T-helper 2 cell treated with Interferon-gamma antibody and Interleukin-4, amounts not matched to agents 5 μg/mL and 100 μg/mL, for 36 hours (primary cell): ENCODE data around the gene CLK2.
A peak's percentile ranks its signal among the peaks of the same experiment; 100 is the strongest.
"Not testable (repeated sequence)": the region's sequence is repeated elsewhere in the genome, so short reads cannot be mapped to it uniquely, and the experiment has no call there.

Source experiments
- DNase-seq: peaks from one replicate; pipeline ENCODE4 v3.0.0; 2021; ENCODE audit warnings: low spot score
- H3K27ac Mint-ChIP-seq: one replicate; pipeline ENCODE4 v1.8.0; 2021; ENCODE audit warnings: mild to moderate bottlenecking, mixed read lengths
- H3K27me3 Mint-ChIP-seq: one replicate; pipeline ENCODE4 v1.8.0; 2021; ENCODE audit warnings: low read depth, mixed read lengths
- H3K36me3 Mint-ChIP-seq: one replicate; pipeline ENCODE4 v1.8.0; 2021; ENCODE audit warnings: low read depth, mixed read lengths
- H3K4me1 Mint-ChIP-seq: one replicate; pipeline ENCODE4 v1.8.0; 2021; ENCODE audit warnings: low read depth, mixed read lengths
- H3K4me3 Mint-ChIP-seq: one replicate; pipeline ENCODE4 v1.8.0; 2022; ENCODE audit warnings: mild to moderate bottlenecking, moderate library complexity, mixed read lengths
- H3K9me3 Mint-ChIP-seq: one replicate; pipeline ENCODE4 v1.8.0; 2021; ENCODE audit warnings: mixed read lengths

The CLK2 gene

GRCh38 chr1:155305881-155306391 lies 32.6 kb upstream of the CLK2 start:
- H3K4me1 Mint-ChIP-seq, result peaks cover 11% of the 10 kb centered on the region

GRCh38 chr1:155304558-155305063 lies 31.3 kb upstream of the CLK2 start:
- H3K27me3 Mint-ChIP-seq, result no peaks in the 10 kb centered on the region
- H3K4me3 Mint-ChIP-seq, result no peak overlapping the region
- H3K4me1 Mint-ChIP-seq, result no peaks in the 10 kb centered on the region

More at GRCh38 chr1:155305881-155306391, 32.6 kb upstream of the CLK2 start:
- Mint-ChIP-seq H3K27ac (no peak overlapping the region), H3K4me3 (no peak overlapping the region), H3K9me3 (no peaks in the 10 kb centered on the region), H3K36me3 (peaks cover 18% of the 10 kb centered on the region), H3K27me3 (no peaks in the 10 kb centered on the region)
- no peak for DNase-seq

GRCh38 chr1:155301342-155301841 lies 28.1 kb upstream of the CLK2 start, which contains the start of gene PKLR:
TSS of gene PKLR (minus strand) at chr1:155301438. CDS start at chr1:155301395, 43 bp downstream.
- H3K36me3 Mint-ChIP-seq, result no peaks in the 10 kb centered on the region
- H3K4me1 Mint-ChIP-seq, result peaks cover 5% of the 10 kb centered on the region
- no peak for DNase-seq
- H3K27me3 Mint-ChIP-seq, result peaks cover 15% of the 10 kb centered on the region
- no peak within 1 kb of the TSS for H3K4me3 Mint-ChIP-seq
- H3K27ac Mint-ChIP-seq, result no peak within 1 kb of the TSS
- H3K9me3 Mint-ChIP-seq, result no peaks in the 10 kb centered on the region

More at GRCh38 chr1:155304558-155305063, 31.3 kb upstream of the CLK2 start:
- Mint-ChIP-seq H3K27ac (peak overlapping the region; percentile 22), H3K9me3 (no peaks in the 10 kb centered on the region), H3K36me3 (peaks cover 6% of the 10 kb centered on the region)
- DNase-seq, result no peak

- Mint-ChIP-seq H3K36me3 (no peaks in the 10 kb centered on the region), H3K9me3 (no peaks in the 10 kb centered on the region), H3K4me3 (no peak overlapping the region), H3K27ac (no peak overlapping the region), H3K4me1 (peaks cover 5% of the 10 kb centered on the region), H3K27me3 (peaks cover 21% of the 10 kb centered on the region)
- DNase-seq, result no peak
Measured at GRCh38 chr1:155300553-155301329, 27.4 kb upstream of the CLK2 start.

- Mint-ChIP-seq H3K4me3 (no peak overlapping the region), H3K4me1 (peaks cover 7% of the 10 kb centered on the region), H3K27me3 (peaks cover 25% of the 10 kb centered on the region), H3K9me3 (no peaks in the 10 kb centered on the region), H3K36me3 (no peaks in the 10 kb centered on the region), H3K27ac (no peak overlapping the region)
- DNase-seq, result no peak
Measured at GRCh38 chr1:155300024-155300423, 26.7 kb upstream of the CLK2 start.

- H3K27ac Mint-ChIP-seq, result no peak overlapping the region
- H3K9me3 Mint-ChIP-seq, result no peaks in the 10 kb centered on the region
- H3K27me3 Mint-ChIP-seq, result peaks cover 41% of the 10 kb centered on the region
- H3K36me3 Mint-ChIP-seq, result no peaks in the 10 kb centered on the region
- no peak for DNase-seq
- no peak overlapping the region for H3K4me3 Mint-ChIP-seq
- H3K4me1 Mint-ChIP-seq, result peaks cover 11% of the 10 kb centered on the region
Measured at GRCh38 chr1:155297384-155297783, 24.1 kb upstream of the CLK2 start.

- no peak for DNase-seq
- peaks cover 44% of the 10 kb centered on the region for H3K27me3 Mint-ChIP-seq
- no peak overlapping the region for H3K27ac Mint-ChIP-seq
- peaks cover 11% of the 10 kb centered on the region for H3K4me1 Mint-ChIP-seq
- H3K9me3 Mint-ChIP-seq, result no peaks in the 10 kb centered on the region
- no peak overlapping the region for H3K4me3 Mint-ChIP-seq
- H3K36me3 Mint-ChIP-seq, result no peaks in the 10 kb centered on the region
Measured at GRCh38 chr1:155296661-155297060, 23.4 kb upstream of the CLK2 start.

- Mint-ChIP-seq H3K4me3 (no peak overlapping the region), H3K4me1 (peaks cover 11% of the 10 kb centered on the region), H3K27ac (no peak overlapping the region), H3K9me3 (no peaks in the 10 kb centered on the region), H3K27me3 (peaks cover 44% of the 10 kb centered on the region), H3K36me3 (no peaks in the 10 kb centered on the region)
- no peak for DNase-seq
Measured at GRCh38 chr1:155295942-155296267, 22.6 kb upstream of the CLK2 start.

GRCh38 chr1:155295183-155295941 lies 22.1 kb upstream of the CLK2 start:
- Mint-ChIP-seq H3K4me3 (no peak overlapping the region), H3K36me3 (no peaks in the 10 kb centered on the region), H3K27me3 (peaks cover 44% of the 10 kb centered on the region), H3K4me1 (peaks cover 11% of the 10 kb centered on the region), H3K9me3 (no peaks in the 10 kb centered on the region), H3K27ac (no peak overlapping the region)
- no peak for DNase-seq

GRCh38 chr1:155294520-155295182 lies 21.3 kb upstream of the CLK2 start:
- Mint-ChIP-seq H3K27me3 (peaks cover 47% of the 10 kb centered on the region), H3K4me1 (peaks cover 11% of the 10 kb centered on the region), H3K27ac (no peak overlapping the region), H3K36me3 (no peaks in the 10 kb centered on the region), H3K4me3 (peak overlapping the region; percentile 66), H3K9me3 (no peaks in the 10 kb centered on the region)
- DNase-seq, result no peak

- no peaks in the 10 kb centered on the region for H3K9me3 Mint-ChIP-seq
- DNase-seq, result no peak
- no peak overlapping the region for H3K27ac Mint-ChIP-seq
- H3K4me1 Mint-ChIP-seq, result peaks cover 9% of the 10 kb centered on the region
- H3K27me3 Mint-ChIP-seq, result peaks cover 47% of the 10 kb centered on the region
- no peaks in the 10 kb centered on the region for H3K36me3 Mint-ChIP-seq
- H3K4me3 Mint-ChIP-seq, result no peak overlapping the region
Measured at GRCh38 chr1:155293086-155293749, 19.9 kb upstream of the CLK2 start.

- H3K36me3 Mint-ChIP-seq, DNase-seq, H3K4me1 Mint-ChIP-seq, H3K27ac Mint-ChIP-seq, H3K4me3 Mint-ChIP-seq, H3K9me3 Mint-ChIP-seq: not testable (repeated sequence)
- peaks cover 29% of the 10 kb centered on the region for H3K27me3 Mint-ChIP-seq
Measured at GRCh38 chr1:155291006-155291405, 17.7 kb upstream of the CLK2 start.

GRCh38 chr1:155287987-155288543 lies 14.8 kb upstream of the CLK2 start:
- H3K36me3 Mint-ChIP-seq, result no peaks in the 10 kb centered on the region
- peaks cover 6% of the 10 kb centered on the region for H3K27me3 Mint-ChIP-seq
- no peak for DNase-seq
- no peak overlapping the region for H3K4me3 Mint-ChIP-seq
- H3K9me3 Mint-ChIP-seq, result no peaks in the 10 kb centered on the region
- H3K4me1 Mint-ChIP-seq, result no peaks in the 10 kb centered on the region
- no peak overlapping the region for H3K27ac Mint-ChIP-seq
